HG03103 (cell line): ENCODE results near the gene PANK3.

Source experiments
- ATAC-seq: cut with Tn5 transposase; IDR thresholded peaks from one replicate; pipeline ENCODE4 v1.9.1; 2021; ENCODE audit warnings: low read depth; ENCODE audit not compliant: unreplicated experiment

Gene PANK3

GRCh38 chr5:168578538-168579487 is at the start of gene PANK3:
Gene PANK3, minus strand, starts transcription at chr5:168579368. Its CDS starts 85 bp downstream, at chr5:168579283.
- ATAC-seq = peak; percentile 39

GRCh38 chr5:168624850-168625364 is 45.7 kb upstream of the PANK3 start:
- ATAC-seq = no peak

GRCh38 chr5:168620807-168621206 is 41.6 kb upstream of the PANK3 start:
- no peak for ATAC-seq

GRCh38 chr5:168614661-168615060 is 35.5 kb upstream of the PANK3 start:
- no peak for ATAC-seq

- no peak for ATAC-seq
Measured at GRCh38 chr5:168613996-168614395, 34.8 kb upstream of the PANK3 start.

GRCh38 chr5:168613396-168613795 is 34.2 kb upstream of the PANK3 start:
- no peak for ATAC-seq

GRCh38 chr5:168612996-168613395 is 33.8 kb upstream of the PANK3 start:
- ATAC-seq = no peak

GRCh38 chr5:168612123-168612522 is 33.0 kb upstream of the PANK3 start:
- ATAC-seq = no peak

GRCh38 chr5:168611165-168611564 is 32.0 kb upstream of the PANK3 start:
- ATAC-seq = no peak

GRCh38 chr5:168609806-168610482 is 30.8 kb upstream of the PANK3 start:
- no peak for ATAC-seq

GRCh38 chr5:168608821-168609220 is 29.7 kb upstream of the PANK3 start:
- no peak for ATAC-seq

GRCh38 chr5:168608386-168608785 is 29.2 kb upstream of the PANK3 start:
- no peak for ATAC-seq

- no peak for ATAC-seq
Measured at GRCh38 chr5:168607946-168608345, 28.8 kb upstream of the PANK3 start.

GRCh38 chr5:168606562-168606961 is 27.4 kb upstream of the PANK3 start:
- no peak for ATAC-seq

- no peak for ATAC-seq
Measured at GRCh38 chr5:168604436-168604835, 25.3 kb upstream of the PANK3 start.

GRCh38 chr5:168603746-168604145 is 24.6 kb upstream of the PANK3 start:
- no peak for ATAC-seq

- ATAC-seq = no peak
Measured at GRCh38 chr5:168602517-168602916, 23.3 kb upstream of the PANK3 start.

GRCh38 chr5:168601972-168602371 is 22.8 kb upstream of the PANK3 start:
- ATAC-seq = no peak

- ATAC-seq = no peak
Measured at GRCh38 chr5:168600409-168600808, 21.2 kb upstream of the PANK3 start.

- ATAC-seq = no peak
Measured at GRCh38 chr5:168599826-168600225, 20.7 kb upstream of the PANK3 start.

GRCh38 chr5:168598639-168599038 is 19.5 kb upstream of the PANK3 start:
- no peak for ATAC-seq
